H1 (cell line): ENCODE measurements around the gene TRUB1. TPM values are rescaled to one million over a fixed set of nuclear protein-coding genes. Genes with fewer than 3 reads are reported as not detected.

Source experiments
- CTCF ChIA-PET: fragments of 300-600 bp; sonication (Branson Sonifier 250); formaldehyde crosslinking; loops from one replicate; lab custom pipeline; 2021; ENCODE audit not compliant: partially characterized antibody; lab: Charles Lee
- POLR2A ChIA-PET: fragments of 300-600 bp; sonication (Branson Sonifier 250); formaldehyde crosslinking; loops from one replicate; lab custom pipeline; 2021; ENCODE audit warnings: inconsistent platforms; ENCODE audit not compliant: partially characterized antibody; lab: Charles Lee
- DNase-seq, 2 experiments: peaks; one replicate each; pipeline versions ENCODE4 v3.0.0 to v3.0.0-alpha.2; 2010 to 2022; ENCODE audit warnings: low spot score in 2 of 2, low read depth in 1 of 2, mixed read lengths in 1 of 2
- FAIRE-seq: peaks from 2 replicates; lab custom pipeline; 2011; peaks lifted over from hg19 to GRCh38; lab: Jason Lieb, UNC
- H2AFZ ChIP-seq: 2 replicates; pipeline ENCODE4 v1.8.1; 2012; ENCODE audit warnings: low read length, inconsistent platforms
- H2AK5ac ChIP-seq: 2 replicates; pipeline ENCODE4 v1.6.1; 2013; ENCODE audit warnings: low read depth, low read length
- H2BK120ac ChIP-seq: replicated peaks from 2 replicates; pipeline ENCODE3; 2013; ENCODE audit warnings: low read depth, low read length, inconsistent platforms
- H2BK12ac ChIP-seq: 2 replicates; pipeline ENCODE4 v1.6.1; 2013; ENCODE audit warnings: low read depth, low read length
- H2BK15ac ChIP-seq: 2 replicates; pipeline ENCODE4 v1.6.1; 2013; ENCODE audit warnings: low read length
- H2BK20ac ChIP-seq: 2 replicates; pipeline ENCODE4 v1.6.1; 2013; ENCODE audit warnings: low read length
- H2BK5ac ChIP-seq: 2 replicates; pipeline ENCODE4 v1.6.1; 2013; ENCODE audit warnings: low read depth, low read length
- H3K14ac ChIP-seq: 2 replicates; pipeline ENCODE4 v1.6.1; 2013; ENCODE audit warnings: inconsistent platforms; ENCODE audit not compliant: insufficient read length
- H3K18ac ChIP-seq: 2 replicates; pipeline ENCODE4 v1.6.1; 2013; ENCODE audit warnings: low read length; ENCODE audit errors: extremely low read depth
- H3K23ac ChIP-seq: 2 replicates; pipeline ENCODE4 v1.6.1; 2013; ENCODE audit warnings: inconsistent platforms; ENCODE audit not compliant: insufficient read length
- H3K23me2 ChIP-seq: 2 replicates; pipeline ENCODE4 v1.6.1; 2013; ENCODE audit warnings: low read depth, low read length
- H3K27ac ChIP-seq: 2 replicates; pipeline ENCODE4 v1.6.1; 2011; ENCODE audit warnings: low read depth, low read length, inconsistent platforms
- H3K27me3 ChIP-seq, 4 experiments: replicated peaks in 1 of 4; 1 replicate in 1 of 4; 2 replicates in 3 of 4; pipeline versions ENCODE4 v1.6.1 to v1.8.1; 2011 to 2013; ENCODE audit warnings: low read length in 3 of 4, mild to moderate bottlenecking in 3 of 4, inconsistent platforms in 2 of 4, mixed read lengths in 2 of 4, moderate library complexity in 1 of 4; ENCODE audit not compliant: control insufficient read depth in 3 of 4, insufficient read depth in 3 of 4; ENCODE audit errors: extremely low read depth in 1 of 4
- H3K36me3 ChIP-seq, 4 experiments: 2 replicates each; pipeline versions ENCODE4 v1.6.1 to v1.8.1; 2011 to 2013; ENCODE audit warnings: mild to moderate bottlenecking in 4 of 4, low read length in 3 of 4, moderate library complexity in 2 of 4, control low read depth in 1 of 4, inconsistent platforms in 1 of 4; ENCODE audit not compliant: insufficient read depth in 4 of 4, control insufficient read depth in 2 of 4
- H3K4ac ChIP-seq: replicated peaks from 2 replicates; pipeline ENCODE3; 2013; ENCODE audit warnings: low read length, low read depth, mixed read lengths, inconsistent platforms; ENCODE audit not compliant: insufficient read length
- H3K4me1 ChIP-seq, 4 experiments: replicated peaks in 1 of 4; 1 replicate in 1 of 4; 2 replicates in 3 of 4; pipeline versions ENCODE4 v1.6.1 to v1.8.1; 2011 to 2013; ENCODE audit warnings: low read length in 3 of 4, inconsistent platforms in 2 of 4, mixed read lengths in 1 of 4; ENCODE audit not compliant: insufficient read depth in 4 of 4, control insufficient read depth in 3 of 4
- H3K4me2 ChIP-seq, 2 experiments: 2 replicates each; pipeline versions ENCODE4 v1.6.1 to v1.8.1; 2011 to 2013; ENCODE audit warnings: low read depth in 2 of 2, low read length in 2 of 2, control low read depth in 1 of 2, inconsistent platforms in 1 of 2, mild to moderate bottlenecking in 1 of 2; ENCODE audit not compliant: insufficient read depth in 1 of 2
- H3K4me3 ChIP-seq, 4 experiments: fragments of 200-600, 300-600 bp in 1 of 4; sonication (generic), shearing (Covaris generic), sonication (Bioruptor Twin) in 1 of 4; 2 replicates each; pipeline versions ENCODE4 v1.5.1 to v1.8.1; 2011 to 2016; ENCODE audit warnings: low read length in 4 of 4, low read depth in 3 of 4, control low read depth in 2 of 4, inconsistent platforms in 2 of 4, mild to moderate bottlenecking in 2 of 4, mixed read lengths in 1 of 4, moderate library complexity in 1 of 4; ENCODE audit not compliant: insufficient read depth in 2 of 4; ENCODE audit errors: extremely low read depth in 1 of 4
- H3K56ac ChIP-seq: replicated peaks from 2 replicates; pipeline ENCODE3; 2013; ENCODE audit warnings: low read depth, mild to moderate bottlenecking, mixed read lengths, low read length, inconsistent platforms; ENCODE audit not compliant: insufficient read length
- H3K79me1 ChIP-seq: 2 replicates; pipeline ENCODE4 v1.6.1; 2013; ENCODE audit warnings: low read depth, low read length, control low read depth
- H3K79me2 ChIP-seq, 2 experiments: 2 replicates each; pipeline versions ENCODE4 v1.6.1 to v1.8.1; 2012 to 2013; ENCODE audit warnings: low read length in 2 of 2, mild to moderate bottlenecking in 2 of 2, inconsistent platforms in 1 of 2; ENCODE audit not compliant: insufficient read depth in 2 of 2, control insufficient read depth in 1 of 2
- H3K9ac ChIP-seq, 4 experiments: replicated peaks in 1 of 4; 1 replicate in 1 of 4; 2 replicates in 3 of 4; pipeline versions ENCODE4 v1.6.1 to v1.8.1; 2011 to 2013; ENCODE audit warnings: low read depth in 3 of 4, low read length in 3 of 4, control low read depth in 2 of 4, mild to moderate bottlenecking in 2 of 4, moderate library complexity in 2 of 4, inconsistent platforms in 1 of 4; ENCODE audit errors: extremely low read depth in 1 of 4
- H3K9me3 ChIP-seq, 2 experiments: 2 replicates each; pipeline versions ENCODE4 v1.6.1 to v1.8.1; 2012 to 2013; ENCODE audit warnings: mild to moderate bottlenecking in 2 of 2, moderate library complexity in 2 of 2, control low read depth in 1 of 2, inconsistent platforms in 1 of 2, low read depth in 1 of 2, low read length in 1 of 2, mixed read lengths in 1 of 2; ENCODE audit not compliant: insufficient read depth in 2 of 2
- H4K20me1 ChIP-seq, 2 experiments: replicated peaks in 1 of 2; 2 replicates each; pipeline versions ENCODE3 to v1.8.1; 2011 to 2013; ENCODE audit warnings: inconsistent platforms in 2 of 2, low read length in 2 of 2, mild to moderate bottlenecking in 1 of 2; ENCODE audit not compliant: insufficient read depth in 2 of 2, control insufficient read depth in 1 of 2
- H4K5ac ChIP-seq: 2 replicates; pipeline ENCODE4 v1.6.1; 2013; ENCODE audit warnings: low read length, low read depth, mixed read lengths, inconsistent platforms; ENCODE audit not compliant: insufficient read length
- H4K8ac ChIP-seq: 2 replicates; pipeline ENCODE4 v1.8.0; 2013; ENCODE audit warnings: mild to moderate bottlenecking, moderate library complexity, low read length, inconsistent platforms; ENCODE audit not compliant: insufficient read depth; ENCODE audit errors: extremely low read depth
- H4K91ac ChIP-seq: replicated peaks from 2 replicates; pipeline ENCODE3; 2013; ENCODE audit warnings: low read length, mixed read lengths, inconsistent platforms; ENCODE audit not compliant: insufficient read length
- BRCA1 ChIP-seq: IDR thresholded peaks from 2 replicates; pipeline ENCODE4 v1.6.1; 2012; ENCODE audit warnings: low read depth, low read length, improper control_type of control experiment
- CBX8 ChIP-seq: fragments of 300-800, 300-1000 bp; sonication (generic); IDR thresholded peaks from 2 replicates; pipeline ENCODE4 v1.7.1; 2016; ENCODE audit warnings: low read depth, low read length, borderline replicate concordance
- CEBPB ChIP-seq: IDR thresholded peaks from 2 replicates; pipeline ENCODE4 v1.6.1; 2012; ENCODE audit warnings: low read depth, low read length
- EP300 ChIP-seq, 2 experiments: IDR thresholded peaks; 1 replicate in 1 of 2; 2 replicates in 1 of 2; pipeline ENCODE4 v1.6.1; 2011 to 2012; ENCODE audit warnings: low read depth in 2 of 2, low read length in 2 of 2, mild to moderate bottlenecking in 2 of 2, borderline replicate concordance in 1 of 2, inconsistent platforms in 1 of 2, moderate library complexity in 1 of 2
- EZH2 ChIP-seq: fragments of 200-600 bp; sonication (generic); IDR thresholded peaks from 2 replicates; pipeline ENCODE4 v1.7.1; 2012; ENCODE audit warnings: low read depth, mild to moderate bottlenecking, moderate library complexity, low read length, inconsistent platforms; ENCODE audit not compliant: severe bottlenecking
- JUND ChIP-seq: IDR thresholded peaks from 2 replicates; pipeline ENCODE4 v1.6.1; 2011; ENCODE audit warnings: mild to moderate bottlenecking, improper control_type of control experiment, low read length
- KDM1A ChIP-seq: fragments of 200-600, 300-600 bp; sonication (generic); IDR thresholded peaks from 2 replicates; pipeline ENCODE4 v1.7.1; 2016; ENCODE audit warnings: mild to moderate bottlenecking, low read length, borderline replicate concordance
- KDM4A ChIP-seq: IDR thresholded peaks from one replicate; pipeline ENCODE4 v1.7.1; 2012; ENCODE audit warnings: low read depth, mild to moderate bottlenecking, moderate library complexity, low read length, inconsistent platforms; ENCODE audit not compliant: severe bottlenecking
- POLR2A ChIP-seq, 2 experiments: IDR thresholded peaks; 1 replicate in 1 of 2; 2 replicates in 1 of 2; pipeline ENCODE4 v1.6.1; 2011; ENCODE audit warnings: low read depth in 2 of 2, low read length in 2 of 2, mild to moderate bottlenecking in 2 of 2; ENCODE audit errors: control extremely low read depth in 1 of 2
- POLR2AphosphoS5 ChIP-seq: IDR thresholded peaks from 2 replicates; pipeline ENCODE4 v1.6.1; 2011; ENCODE audit warnings: low read depth, low read length
- RXRA ChIP-seq: IDR thresholded peaks from 2 replicates; pipeline ENCODE4 v1.6.1; 2011; ENCODE audit warnings: low read depth, mild to moderate bottlenecking, low read length, moderate library complexity; ENCODE audit not compliant: insufficient read depth
- SIX5 ChIP-seq: IDR thresholded peaks from 2 replicates; pipeline ENCODE4 v1.6.1; 2011; ENCODE audit warnings: mild to moderate bottlenecking, low read depth, low read length
- SUZ12 ChIP-seq: fragments of 200-600 bp; sonication (generic); IDR thresholded peaks from 2 replicates; pipeline ENCODE4 v1.6.1; 2012; ENCODE audit warnings: mild to moderate bottlenecking, inconsistent platforms, low read length, moderate library complexity, mixed read lengths
- TAF1 ChIP-seq: IDR thresholded peaks from 2 replicates; pipeline ENCODE4 v1.6.1; 2011; ENCODE audit warnings: mild to moderate bottlenecking, low read depth, low read length
- TBP ChIP-seq: IDR thresholded peaks from 2 replicates; pipeline ENCODE4 v1.6.1; 2011; ENCODE audit warnings: low read depth, low read length, improper control_type of control experiment
- WGBS, 2 experiments: shearing (Covaris generic) in 1 of 2; methylation state at CpG; one replicate each; pipeline versions ENCODE4 v1.1.6 to v1.1.7; 2013 to 2015; ENCODE audit warnings: low lambda C conversion rate in 2 of 2, mixed read lengths in 2 of 2, inconsistent platforms in 1 of 2, low coverage in 1 of 2, missing lambda C conversion rate in 1 of 2; ENCODE audit not compliant: insufficient replicate concordance in 2 of 2, insufficient coverage in 1 of 2, insufficient read length in 1 of 2; ENCODE audit errors: extremely low coverage in 1 of 2, missing lambda C conversion rate in 1 of 2; 5-methylcytosine and 5-hydroxymethylcytosine counted together
- polyA plus RNA-seq, 7 experiments: library from polyadenylated mRNA; depleted of rRNA in 3 of 7; stranded (reverse) in 5 of 7; unstranded in 2 of 7; fragments of >200 nt in 5 of 7; fragments of 200-250 nt in 2 of 7; gene quantifications; 1 replicate in 5 of 7; 2 replicates in 1 of 7; 4 replicates in 1 of 7; pipeline versions ENCODE4 v1.2.1 to v1.2.3, GENCODE V29; 2011 to 2013; ENCODE audit warnings: missing spikeins in 2 of 7, mixed read lengths in 2 of 7
- total RNA-seq: library from RNA; stranded (reverse); fragmentation: NEBNext Ultra II Directional; extraction: Animal tissue kit (Norgen Biotek cat#: 25700); gene quantifications from 2 replicates; pipeline ENCODE4 v1.2.1, GENCODE V29; 2021

The TRUB1 gene
- total and polyA plus RNA-seq, 2 of the 8 experiments (the other 6 are each of a cell fraction or from before 2014, with no cell fraction given): 6.3 to 22.2 TPM

- CTCF ChIA-PET: interaction anchor here (0.8 to 1.6 kb wide), 2 partner anchors 29 to 230 kb away, joined by 3 read pairs; no protein-coding TSS in a partner anchor
- 81% methylated on average over 4 of the region's 4 CpGs; no CpG with 5 or more reads in 1 of the 2 experiments for WGBS, 2 experiments
- Histone ChIP-seq H3K4me2 (no peak overlapping the region), H2AK5ac (no peak overlapping the region), H4K91ac (no peak overlapping the region), H2BK20ac (no peak overlapping the region), H2AFZ (peak overlapping the region; percentile 84), H3K79me2 (no peaks in the 10 kb centered on the region), H3K27ac (no peak overlapping the region), H3K4me1 (no peaks in the 10 kb centered on the region; a peak in 1 of 7 replicates), H4K8ac (no peak overlapping the region), H3K23ac (no peak overlapping the region), H3K79me1 (no peaks in the 10 kb centered on the region), H3K27me3 (no peaks in the 10 kb centered on the region), H4K5ac (no peak overlapping the region), H3K4me3 (no peak overlapping the region), H2BK15ac (no peak overlapping the region; the same call in 1 of the 2 replicates), H3K4ac (no peak overlapping the region), H4K20me1 (no peaks in the 10 kb centered on the region), H2BK120ac (no peak overlapping the region), H2BK5ac (no peak overlapping the region), H3K56ac (no peak overlapping the region), H3K36me3 (no peaks in the 10 kb centered on the region), H3K14ac (no peak overlapping the region), H3K9me3 (no peaks in the 10 kb centered on the region), H3K9ac (no peak overlapping the region; a peak in 1 of 7 replicates), H3K23me2 (no peaks in the 10 kb centered on the region), H2BK12ac (no peak overlapping the region), H3K18ac (no peak overlapping the region)
- FAIRE-seq: no peak
- POLR2A ChIA-PET: no interaction called here
- no peak for DNase-seq
- TF ChIP-seq SUZ12 (no peak), TAF1 (no peak), RXRA (no peak), BRCA1 (no peak), EZH2 (no peak), CEBPB (no peak), KDM4A (no peak), KDM1A (no peak), CBX8 (no peak), TBP (no peak), SIX5 (no peak), POLR2AphosphoS5 (no peak), POLR2A (IDR thresholded peaks at IDR 0.05; ENCODE audit: control extremely low read depth in 1 of 2, low read depth in 2 of 2, low read length in 2 of 2) (no peak), JUND (no peak), EP300 (IDR thresholded peaks at IDR 0.05; ENCODE audit: borderline replicate concordance in 1 of 2, low read depth in 2 of 2, low read length in 2 of 2) (no peak)
Measured at GRCh38 chr10:114911052-114911711, 26.8 kb upstream of the TRUB1 start.
